ENCODE results near the gene FNIP2.
"Not testable (repeated sequence)": the region's sequence is repeated elsewhere in the genome, so short reads cannot be mapped to it uniquely, and the experiment has no call there.

FNIP2 gene

DNA sequence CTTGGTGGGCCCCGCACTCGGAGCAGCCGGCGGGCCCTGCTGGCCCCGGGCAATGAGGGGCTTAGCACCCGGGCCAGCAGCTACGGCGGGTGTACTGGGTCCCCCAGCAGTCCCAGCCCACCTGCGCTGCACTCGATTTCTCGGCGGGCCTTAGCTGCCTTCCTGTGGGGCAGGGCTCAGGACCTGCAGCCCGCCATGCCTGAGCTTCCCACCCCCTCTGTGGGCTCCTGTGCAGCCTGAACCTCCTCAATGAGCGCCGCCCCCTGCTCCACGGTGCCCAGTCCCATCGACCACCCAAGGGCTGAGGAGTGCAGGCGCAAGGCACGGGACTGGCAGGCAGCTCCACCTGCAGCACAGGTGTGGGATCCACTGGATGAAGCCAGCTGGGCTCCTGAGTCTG, 158.9 kb downstream of the FNIP2 start:
- DNase-seq: not testable (repeated sequence)

DNA sequence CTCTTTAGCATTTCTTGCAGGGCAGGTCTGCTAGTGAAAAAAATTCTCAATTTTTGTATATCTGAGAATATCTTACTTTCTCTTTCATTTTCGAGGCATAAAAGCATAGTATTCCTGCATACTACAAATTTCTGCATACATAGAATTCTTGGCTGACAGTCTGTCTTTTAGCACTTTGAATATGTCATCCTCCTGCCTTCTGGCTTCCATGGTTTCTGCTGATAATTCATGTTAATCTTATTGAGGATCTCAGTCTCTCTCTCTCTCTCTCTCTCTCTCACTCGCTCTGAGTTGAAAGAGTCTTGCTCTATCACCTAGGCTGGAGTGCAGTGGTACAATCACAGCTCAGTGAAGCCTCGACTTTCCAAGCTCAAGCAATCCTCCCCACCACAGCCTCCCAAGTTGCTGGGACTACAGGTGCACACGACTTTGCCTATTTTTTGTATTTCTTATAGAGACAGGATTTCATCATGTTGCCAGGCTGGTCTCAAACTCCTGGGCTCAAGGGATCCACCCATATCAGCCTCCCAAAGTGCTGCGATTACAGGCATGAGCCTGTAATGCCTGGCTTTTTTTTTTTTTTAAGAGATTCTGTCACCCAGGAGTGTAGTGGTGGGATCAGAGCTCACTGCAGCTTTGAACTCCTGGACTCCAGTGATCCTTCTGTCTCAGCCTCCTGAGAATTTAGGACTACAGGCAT, 161.3 kb downstream of the FNIP2 start:
- no peak for DNase-seq

DNA sequence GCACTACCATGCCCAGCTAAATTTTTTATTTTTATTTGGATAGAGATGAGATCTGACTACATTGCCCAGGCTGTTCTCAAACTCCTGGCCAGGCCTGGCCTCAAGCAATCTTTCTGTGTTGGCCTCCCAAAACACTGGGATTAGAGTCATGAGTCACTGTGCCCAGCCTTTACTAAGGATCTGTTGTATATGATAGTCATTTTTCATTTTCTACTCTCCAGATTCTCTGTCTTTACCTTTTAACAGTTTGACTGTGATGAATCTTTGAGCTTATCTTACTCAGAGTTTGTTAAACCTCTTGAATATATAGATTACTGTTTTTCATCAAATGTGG, 161.8 kb downstream of the FNIP2 start:
- no peak for DNase-seq

DNA sequence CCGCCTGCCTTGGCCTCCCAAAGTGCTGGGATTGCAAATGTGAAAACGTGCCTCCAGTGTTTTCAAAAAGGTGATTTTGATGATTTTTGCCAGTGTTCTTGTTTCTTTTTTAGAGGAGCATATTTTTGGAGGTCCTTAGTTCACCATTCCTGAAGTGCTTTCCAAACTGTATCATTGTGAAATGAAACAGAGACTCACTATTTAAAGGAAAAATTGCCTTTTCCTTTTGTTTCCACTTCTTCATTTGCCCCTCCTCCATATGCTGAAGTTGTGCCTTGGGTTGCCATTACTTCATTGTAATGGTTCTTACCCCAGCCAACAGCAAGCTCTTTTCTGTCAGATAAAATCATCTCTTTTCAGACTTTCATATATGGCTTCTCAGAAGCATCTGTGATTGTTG, 164.4 kb downstream of the FNIP2 start:
- no peak for DNase-seq

DNA sequence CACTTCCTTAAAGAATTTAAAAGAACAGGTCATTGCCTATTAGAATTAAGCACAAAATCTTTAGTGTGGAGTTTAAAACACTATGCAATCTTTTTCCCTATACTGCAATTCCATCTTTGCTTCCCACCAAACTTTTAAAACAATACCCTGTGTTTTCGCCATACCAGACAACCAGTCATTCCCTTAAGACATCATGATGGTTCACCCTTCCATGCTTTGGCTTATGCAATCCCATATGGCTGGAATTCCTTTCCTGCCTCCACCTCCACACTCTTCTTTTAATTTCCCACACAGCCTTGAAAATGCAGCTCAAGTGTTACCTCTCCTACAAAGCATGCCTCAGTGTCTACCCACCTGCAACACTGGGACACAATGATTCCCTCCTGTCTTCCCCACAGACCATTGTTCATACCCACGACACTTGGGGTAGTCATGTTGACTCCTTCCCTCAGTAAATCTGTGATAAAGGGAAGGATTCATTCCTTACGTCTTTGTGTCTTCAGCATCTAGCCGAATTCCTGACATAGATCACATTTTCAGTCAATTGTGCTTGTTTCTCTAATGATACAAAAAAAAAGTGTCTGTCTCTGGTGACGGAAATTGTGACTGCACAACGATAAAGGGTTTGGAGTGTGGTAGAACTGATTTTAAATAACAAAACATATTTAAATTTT, 166.3 kb downstream of the FNIP2 start:
- DNase-seq: no peak

DNA sequence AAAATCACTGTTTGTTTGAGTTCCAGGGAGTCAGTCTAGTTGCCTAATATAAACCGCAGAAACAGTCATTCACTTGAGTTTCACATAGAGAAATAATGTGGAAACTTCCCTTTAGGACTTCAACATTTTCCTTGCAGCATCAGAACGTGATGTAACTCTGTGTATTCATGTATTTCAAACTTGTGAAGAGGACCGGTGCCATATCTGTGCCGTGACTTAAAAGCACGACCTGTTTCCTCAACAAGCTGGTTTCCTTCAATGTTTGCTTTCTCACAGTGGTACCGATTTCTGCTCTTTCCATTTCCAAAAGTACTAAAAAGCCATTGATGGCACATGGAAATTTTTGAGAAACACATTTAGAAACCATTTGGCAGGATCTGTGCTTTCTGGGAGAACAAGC, 167.4 kb downstream of the FNIP2 start:
- DNase-seq: no peak

DNA sequence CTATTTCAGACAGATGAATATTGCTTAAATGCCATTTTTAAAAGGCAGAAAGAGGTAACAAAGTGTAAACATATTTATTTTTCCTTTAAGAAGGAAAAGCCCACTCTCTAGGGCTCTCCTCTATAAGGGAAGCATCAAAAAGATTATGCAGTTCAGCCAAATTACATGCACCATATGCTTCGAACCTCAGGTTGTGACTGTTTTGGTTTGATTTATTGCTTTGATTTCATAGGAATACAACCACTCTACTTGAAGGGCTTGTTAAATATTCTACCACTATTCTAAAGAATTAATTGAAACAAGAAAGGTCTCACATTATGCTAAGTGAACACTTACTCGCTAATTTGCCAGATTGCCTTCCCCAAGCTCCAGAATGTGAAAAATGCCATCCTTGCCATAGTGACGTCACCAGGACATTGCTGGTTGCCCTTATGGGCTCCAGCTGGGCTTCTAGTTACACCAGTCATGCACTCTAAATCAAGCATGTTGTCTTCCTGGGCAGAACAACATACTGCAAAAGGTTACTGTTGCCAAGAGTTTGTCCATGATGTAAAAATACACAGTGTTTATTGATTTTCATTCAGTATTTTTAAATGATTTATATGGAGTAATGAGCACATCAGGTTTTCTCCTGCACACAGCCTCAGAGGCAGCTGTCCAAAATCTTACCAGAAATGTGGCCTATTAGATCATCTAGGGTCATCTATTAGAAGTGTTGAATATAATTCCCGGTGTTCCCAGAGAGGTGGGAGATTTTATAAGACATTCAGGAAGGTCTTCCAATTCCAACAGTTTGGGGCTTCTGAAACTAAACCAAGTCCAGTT, 169.6 kb downstream of the FNIP2 start:
- peak; percentile 74 for DNase-seq

DNA sequence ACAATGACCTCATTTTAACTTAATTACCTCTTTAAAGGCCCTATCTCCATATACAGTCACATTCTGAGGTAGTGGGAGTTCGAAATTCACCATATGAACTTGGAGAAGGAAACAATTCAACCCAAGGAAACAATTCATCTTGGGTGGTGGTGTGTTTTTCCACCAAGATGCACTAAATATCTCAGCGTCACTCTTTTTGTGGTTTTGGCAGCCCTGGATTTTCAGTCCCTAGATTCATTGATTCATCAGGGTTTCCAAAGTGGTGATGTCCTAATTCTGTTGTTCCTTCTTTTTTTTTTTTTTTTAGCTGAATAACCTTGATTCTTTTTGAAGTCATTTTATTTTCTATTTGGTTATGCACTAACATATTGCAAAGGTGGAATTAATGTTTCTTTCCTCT, 171.4 kb downstream of the FNIP2 start:
- DNase-seq: no peak

DNA sequence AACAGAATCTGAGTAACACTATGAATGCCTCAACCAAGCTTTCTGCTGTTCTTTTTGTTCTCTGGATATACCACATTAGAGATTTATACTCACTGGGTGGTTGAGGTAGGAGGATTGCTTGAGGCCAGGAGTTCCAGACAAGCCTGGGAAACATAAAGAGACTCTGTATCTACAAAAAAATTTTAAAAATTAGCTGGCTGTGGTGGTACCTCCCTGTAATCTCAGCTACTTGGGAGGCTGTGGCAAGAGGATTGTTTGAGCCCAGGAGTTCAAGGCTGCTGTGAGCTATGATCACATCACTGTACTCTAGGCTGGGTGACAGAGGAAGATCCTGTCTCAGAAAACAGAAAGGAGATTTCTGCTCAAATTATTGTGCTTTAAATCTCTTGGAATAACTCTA, 172.5 kb downstream of the FNIP2 start:
- DNase-seq: no peak

DNA sequence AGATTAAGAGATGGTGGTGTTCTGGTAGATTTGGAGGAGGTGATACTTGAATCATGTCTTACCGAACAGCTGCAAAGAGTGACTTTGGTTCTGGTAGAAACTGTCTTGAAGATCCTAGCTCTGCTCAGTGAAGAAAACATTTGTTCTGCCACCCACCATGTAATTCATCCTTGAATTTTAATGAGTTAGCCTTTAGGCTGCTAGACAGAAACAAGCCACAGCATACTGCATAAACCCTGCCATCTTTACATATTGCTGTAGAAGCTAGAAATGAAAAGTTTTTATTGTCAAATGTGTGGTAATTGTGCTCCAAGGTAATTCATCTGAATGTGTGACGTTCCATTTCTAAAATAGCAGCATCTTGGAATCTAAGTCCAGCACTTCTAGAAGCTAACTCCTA, 173.1 kb downstream of the FNIP2 start:
- DNase-seq: no peak

DNA sequence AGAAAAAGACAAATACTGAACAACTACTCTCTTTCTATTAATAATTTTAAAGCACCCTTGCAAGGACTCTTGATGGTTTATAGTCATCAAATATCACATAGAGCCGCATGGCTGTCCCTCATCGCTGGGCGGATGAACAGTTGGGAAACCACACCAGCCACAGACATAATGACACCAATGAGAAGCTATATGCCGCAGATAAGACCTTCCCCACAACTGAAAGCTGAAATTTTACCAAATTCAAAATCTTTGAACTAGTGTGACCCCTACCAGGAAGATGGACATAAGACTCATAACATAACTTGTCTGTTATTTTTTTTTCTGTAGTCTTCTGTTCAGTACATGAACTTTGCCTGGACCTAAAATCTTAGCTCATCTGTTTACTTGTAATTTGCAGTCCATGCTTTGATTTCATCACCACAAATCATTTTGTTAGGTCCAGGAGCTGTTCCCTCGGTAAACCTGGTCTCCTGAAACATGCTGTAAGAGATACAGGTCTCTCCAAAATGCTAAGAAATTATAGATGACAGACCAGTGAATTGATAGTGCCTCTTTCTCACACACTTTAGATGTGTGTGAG, 176.8 kb downstream of the FNIP2 start:
- DNase-seq: no peak

DNA sequence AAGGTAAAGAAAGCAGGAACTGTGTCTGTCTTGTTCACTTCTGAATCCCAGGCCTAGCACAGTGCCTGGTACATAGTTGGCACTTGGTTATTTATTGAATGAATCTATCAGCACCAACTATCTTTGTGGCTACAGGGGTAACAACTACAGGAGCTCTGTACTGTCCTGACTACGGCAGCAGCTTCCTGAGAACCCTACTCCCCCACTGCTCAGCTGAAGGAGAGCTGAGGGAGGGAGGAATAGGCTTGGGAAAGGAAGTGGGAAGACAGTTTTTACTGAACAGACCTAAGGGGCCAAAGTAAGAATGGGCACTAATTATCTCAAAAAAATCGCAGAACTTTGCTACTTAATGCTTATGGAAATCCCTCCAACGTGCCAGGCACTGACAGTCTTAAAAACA, 178.0 kb downstream of the FNIP2 start:
- no peak for DNase-seq

DNA sequence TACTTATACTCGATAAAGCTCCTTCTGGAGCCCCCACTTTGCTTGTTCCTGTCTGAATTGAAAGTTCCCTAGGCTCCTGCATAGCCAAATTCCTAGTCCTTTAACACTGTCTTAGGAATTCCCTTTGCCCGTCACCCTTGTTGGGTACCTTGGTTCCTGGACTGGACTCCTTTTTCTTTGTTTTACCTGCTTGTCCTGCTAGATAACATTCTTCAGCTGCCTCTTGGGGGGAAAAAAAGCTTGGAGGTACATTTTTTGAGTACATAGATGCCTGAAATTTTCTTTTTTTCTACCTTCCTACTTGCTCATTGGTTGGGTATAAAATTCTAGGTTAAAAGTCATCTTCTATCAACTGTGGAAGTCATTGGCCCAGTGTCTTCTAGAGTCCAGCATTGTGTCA, 179.2 kb downstream of the FNIP2 start:
- no peak for DNase-seq

DNA sequence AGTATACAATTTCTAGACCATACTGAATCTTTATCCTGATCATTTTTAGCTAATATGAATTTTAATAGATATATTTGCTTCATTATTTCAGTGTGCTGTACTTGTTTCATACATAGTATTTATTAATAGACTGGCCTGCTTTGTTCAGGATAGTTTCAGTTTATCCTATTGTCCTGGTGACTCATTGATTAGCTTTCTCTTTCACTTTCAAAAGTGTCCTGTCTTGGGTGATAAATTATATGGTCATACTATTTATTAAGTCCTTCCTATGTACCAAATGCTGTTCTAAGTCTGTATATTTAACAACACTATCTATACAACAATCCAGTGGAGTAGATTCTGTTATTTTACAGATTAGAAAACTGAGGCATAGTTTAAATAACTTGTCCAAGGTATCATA, 180.3 kb downstream of the FNIP2 start:
- no peak for DNase-seq

DNA sequence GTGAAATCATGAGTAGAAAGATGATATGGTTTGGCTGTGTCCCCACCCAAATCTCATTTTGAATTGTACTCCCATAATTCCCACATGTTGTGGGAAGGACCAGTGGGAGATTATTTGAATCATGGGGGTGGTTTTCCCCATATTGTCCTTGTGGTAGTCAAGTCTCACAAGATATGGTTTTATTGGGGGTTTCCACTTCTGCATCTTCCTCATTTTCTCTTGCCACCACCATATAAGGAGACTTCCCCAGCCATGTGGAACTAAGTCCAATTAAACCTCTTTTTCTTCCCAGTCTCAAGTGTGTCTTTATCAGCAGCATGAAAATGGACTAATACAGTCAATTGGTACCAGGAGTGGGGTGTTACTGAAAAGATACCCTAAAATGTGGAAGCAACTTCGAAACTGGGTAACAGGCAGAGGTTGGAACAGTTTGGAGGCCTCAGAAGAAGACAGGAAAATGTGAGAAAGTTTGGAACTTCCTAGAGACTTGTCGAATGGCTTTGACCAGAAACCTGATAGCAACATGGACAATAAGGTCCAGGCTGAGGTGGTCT, 183.5 kb downstream of the FNIP2 start:
- not testable (repeated sequence) for DNase-seq

DNA sequence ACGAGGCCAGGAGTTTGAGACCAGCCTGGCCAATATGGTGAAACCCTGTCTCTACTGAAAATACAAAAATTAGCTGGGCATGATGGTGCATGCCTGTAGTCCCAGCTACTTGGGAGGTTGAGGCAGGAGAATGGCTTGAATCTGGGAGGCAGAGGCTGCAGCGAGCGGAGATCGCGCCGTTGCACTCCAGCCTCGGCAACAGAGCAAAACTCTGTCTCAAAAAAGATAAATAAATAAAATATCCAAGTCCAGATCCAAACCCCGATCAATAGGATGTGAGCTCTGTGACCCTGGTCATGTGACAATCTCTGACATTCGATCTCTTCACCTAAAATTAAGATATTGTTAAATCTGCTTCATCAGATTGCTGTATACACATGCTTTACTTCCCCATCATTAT, 187.5 kb downstream of the FNIP2 start:
- not testable (repeated sequence) for DNase-seq

DNA sequence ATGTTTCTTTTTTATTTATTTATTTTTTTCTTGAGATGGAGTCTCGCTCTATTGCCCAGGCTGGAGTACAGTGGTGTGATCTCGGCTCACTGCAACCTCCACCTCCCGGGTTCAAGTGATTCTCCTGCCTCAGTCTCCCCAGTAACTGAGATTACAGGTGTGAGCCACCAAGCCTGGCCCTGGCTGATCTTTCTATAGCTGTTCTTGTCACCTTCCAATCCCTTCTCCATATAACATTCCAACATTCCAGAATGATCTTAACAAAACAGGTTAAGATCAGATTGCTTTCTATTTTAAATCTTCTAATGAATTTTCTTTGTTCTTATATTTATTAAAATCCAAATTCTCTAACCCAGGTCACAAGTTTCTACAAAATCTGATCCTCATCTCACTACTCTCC, 188.1 kb downstream of the FNIP2 start:
- not testable (repeated sequence) for DNase-seq
